ENCODE results near the gene DUSP10.

Gene DUSP10

DNA sequence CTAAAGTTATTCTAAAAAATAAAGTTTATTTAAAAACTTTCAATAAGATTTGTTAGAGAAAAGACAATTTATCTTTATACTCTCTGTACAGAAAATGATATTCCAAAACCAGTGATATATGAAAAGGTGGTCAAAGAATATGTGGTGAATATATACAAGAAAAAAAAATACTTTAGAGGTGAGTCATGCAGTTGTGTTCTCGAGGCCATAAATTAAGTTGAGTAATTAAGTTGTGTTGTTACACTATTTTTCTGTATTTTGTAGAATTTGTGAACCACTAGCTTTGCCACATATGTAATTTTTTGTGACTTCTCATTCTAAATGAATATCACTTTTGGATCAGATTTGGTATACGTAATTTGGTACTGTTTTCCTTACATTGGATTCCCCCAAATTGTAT, 23.6 kb upstream of the DUSP10 start:
- Histone ChIP-seq H3K4me1 (ENCODE audit: low read depth, poor library complexity, severe bottlenecking) (peaks cover 23% of the 10 kb centered on the region), H3K4me2 (no peak overlapping the region), H4K20me1 (ENCODE audit: insufficient read depth) (no peaks in the 10 kb centered on the region), H3K9ac (no peak overlapping the region), H3K4me3 (IDR thresholded peaks at IDR 0.05; ENCODE audit: insufficient read depth, low read depth, low read length) (no peak overlapping the region), H3K27me3 (ENCODE audit: insufficient read depth, low read depth) (no peaks in the 10 kb centered on the region), H3K27ac (no peak overlapping the region), H3K36me3 (ENCODE audit: insufficient read depth) (no peaks in the 10 kb centered on the region), H3K79me2 (ENCODE audit: insufficient read depth, low read depth) (no peaks in the 10 kb centered on the region), H2AFZ (ENCODE audit: low read depth) (no peak overlapping the region)
- TF ChIP-seq, protein P1, sequence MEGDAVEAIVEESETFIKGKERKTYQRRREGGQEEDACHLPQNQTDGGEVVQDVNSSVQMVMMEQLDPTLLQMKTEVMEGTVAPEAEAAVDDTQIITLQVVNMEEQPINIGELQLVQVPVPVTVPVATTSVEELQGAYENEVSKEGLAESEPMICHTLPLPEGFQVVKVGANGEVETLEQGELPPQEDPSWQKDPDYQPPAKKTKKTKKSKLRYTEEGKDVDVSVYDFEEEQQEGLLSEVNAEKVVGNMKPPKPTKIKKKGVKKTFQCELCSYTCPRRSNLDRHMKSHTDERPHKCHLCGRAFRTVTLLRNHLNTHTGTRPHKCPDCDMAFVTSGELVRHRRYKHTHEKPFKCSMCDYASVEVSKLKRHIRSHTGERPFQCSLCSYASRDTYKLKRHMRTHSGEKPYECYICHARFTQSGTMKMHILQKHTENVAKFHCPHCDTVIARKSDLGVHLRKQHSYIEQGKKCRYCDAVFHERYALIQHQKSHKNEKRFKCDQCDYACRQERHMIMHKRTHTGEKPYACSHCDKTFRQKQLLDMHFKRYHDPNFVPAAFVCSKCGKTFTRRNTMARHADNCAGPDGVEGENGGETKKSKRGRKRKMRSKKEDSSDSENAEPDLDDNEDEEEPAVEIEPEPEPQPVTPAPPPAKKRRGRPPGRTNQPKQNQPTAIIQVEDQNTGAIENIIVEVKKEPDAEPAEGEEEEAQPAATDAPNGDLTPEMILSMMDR (conservative IDR thresholded peaks at IDR 0.05; ENCODE audit: low read depth, low read length), result no peak

- Histone ChIP-seq H3K27ac (no peak overlapping the region), H3K79me2 (ENCODE audit: insufficient read depth, low read depth) (no peaks in the 10 kb centered on the region), H3K4me3 (IDR thresholded peaks at IDR 0.05; ENCODE audit: insufficient read depth, low read depth, low read length) (no peak overlapping the region), H4K20me1 (ENCODE audit: insufficient read depth) (no peaks in the 10 kb centered on the region), H3K4me1 (ENCODE audit: low read depth, poor library complexity, severe bottlenecking) (peaks cover 26% of the 10 kb centered on the region), H3K9ac (no peak overlapping the region), H3K4me2 (no peak overlapping the region), H2AFZ (ENCODE audit: low read depth) (no peak overlapping the region), H3K36me3 (ENCODE audit: insufficient read depth) (no peaks in the 10 kb centered on the region), H3K27me3 (ENCODE audit: insufficient read depth, low read depth) (no peaks in the 10 kb centered on the region)
- TF ChIP-seq, protein P1 (conservative IDR thresholded peaks at IDR 0.05; ENCODE audit: low read depth, low read length), result no peak
These were observed 20.2 kb upstream of the DUSP10 start for GRCh38 chr1:221762121-221762520.

- H3K4me3 ChIP-seq (IDR thresholded peaks at IDR 0.05; ENCODE audit: insufficient read depth, low read depth, low read length), result no peak overlapping the region
- H3K4me2 ChIP-seq, result peak overlapping the region; percentile 39
- no peaks in the 10 kb centered on the region for H3K36me3 ChIP-seq (ENCODE audit: insufficient read depth)
- no peaks in the 10 kb centered on the region for H3K27me3 ChIP-seq (ENCODE audit: insufficient read depth, low read depth)
- TF ChIP-seq, protein P1 (conservative IDR thresholded peaks at IDR 0.05; ENCODE audit: low read depth, low read length), result no peak
- H3K9ac ChIP-seq, result no peak overlapping the region
- H3K79me2 ChIP-seq (ENCODE audit: insufficient read depth, low read depth), result no peaks in the 10 kb centered on the region
- H3K27ac ChIP-seq, result no peak overlapping the region
- H3K4me1 ChIP-seq (ENCODE audit: low read depth, poor library complexity, severe bottlenecking), result peaks cover 25% of the 10 kb centered on the region
- H4K20me1 ChIP-seq (ENCODE audit: insufficient read depth), result no peaks in the 10 kb centered on the region
- H2AFZ ChIP-seq (ENCODE audit: low read depth), result peak overlapping the region; percentile 41
These were observed 19.6 kb upstream of the DUSP10 start for GRCh38 chr1:221761354-221762002.

GRCh38 chr1:221760911-221761310, 19.0 kb upstream of the DUSP10 start:
- H3K79me2 ChIP-seq (ENCODE audit: insufficient read depth, low read depth), result no peaks in the 10 kb centered on the region
- no peaks in the 10 kb centered on the region for H4K20me1 ChIP-seq (ENCODE audit: insufficient read depth)
- H3K4me3 ChIP-seq (IDR thresholded peaks at IDR 0.05; ENCODE audit: insufficient read depth, low read depth, low read length), result no peak overlapping the region
- peak overlapping the region; percentile 39 for H3K4me2 ChIP-seq
- H3K4me1 ChIP-seq (ENCODE audit: low read depth, poor library complexity, severe bottlenecking), result peaks cover 19% of the 10 kb centered on the region
- TF ChIP-seq, protein P1 (conservative IDR thresholded peaks at IDR 0.05; ENCODE audit: low read depth, low read length), result no peak
- no peaks in the 10 kb centered on the region for H3K36me3 ChIP-seq (ENCODE audit: insufficient read depth)
- H3K27ac ChIP-seq, result no peak overlapping the region
- H3K27me3 ChIP-seq (ENCODE audit: insufficient read depth, low read depth), result no peaks in the 10 kb centered on the region
- peak overlapping the region; percentile 41 for H2AFZ ChIP-seq (ENCODE audit: low read depth)
- no peak overlapping the region for H3K9ac ChIP-seq
